NT2/D1 (cell line): ENCODE measurements around the gene PSME4.

Source experiments
- DNase-seq: peaks from one replicate; pipeline ENCODE4 v3.0.0-alpha.2; 2011; ENCODE audit warnings: low read depth, low spot score
- H3K27me3 ChIP-seq: 2 replicates; pipeline ENCODE4 v1.6.0; 2011; ENCODE audit warnings: mild to moderate bottlenecking; ENCODE audit not compliant: insufficient read length, insufficient read depth
- H3K36me3 ChIP-seq: 2 replicates; pipeline ENCODE4 v1.6.1; 2011; ENCODE audit warnings: mild to moderate bottlenecking, low read length, mixed read lengths; ENCODE audit not compliant: insufficient read depth, insufficient read length
- H3K4me1 ChIP-seq: 2 replicates; pipeline ENCODE4 v1.5.1; 2011; ENCODE audit not compliant: insufficient read depth, insufficient read length
- H3K4me3 ChIP-seq: 2 replicates; pipeline ENCODE4 v1.5.1; 2011; ENCODE audit warnings: low read depth; ENCODE audit not compliant: insufficient read length
- H3K9ac ChIP-seq: 2 replicates; pipeline ENCODE4 v1.6.0; 2011; ENCODE audit warnings: low read depth; ENCODE audit not compliant: insufficient read length
- H3K9me3 ChIP-seq: 2 replicates; pipeline ENCODE4 v1.5.1; 2011; ENCODE audit warnings: mild to moderate bottlenecking, low read length; ENCODE audit not compliant: insufficient read depth
- SUZ12 ChIP-seq: IDR thresholded peaks from 2 replicates; pipeline ENCODE4 v1.6.1; 2011; ENCODE audit not compliant: insufficient read length, insufficient read depth; ENCODE audit errors: extremely low read depth
- YY1 ChIP-seq: IDR thresholded peaks from 2 replicates; pipeline ENCODE4 v1.6.1; 2011; ENCODE audit not compliant: insufficient read length, insufficient read depth
- ZNF274 ChIP-seq: IDR thresholded peaks from 2 replicates; pipeline ENCODE4 v1.6.1; 2011; ENCODE audit warnings: mild to moderate bottlenecking, low read depth, low read length

Gene PSME4

GRCh38 chr2:53970724-53971602 lies at the start of gene PSME4:
Gene PSME4, minus strand, starts transcription at chr2:53970993. Its CDS starts 209 bp downstream, at chr2:53970784.
- DNase-seq: peak; percentile 88
- Histone ChIP-seq H3K4me1 (no peaks in the 10 kb centered on the region), H3K4me3 (peak within 1 kb of the TSS; percentile 79), H3K9ac (peak within 1 kb of the TSS; percentile 89), H3K36me3 (no peaks in the 10 kb centered on the region), H3K9me3 (no peaks in the 10 kb centered on the region), H3K27me3 (no peaks in the 10 kb centered on the region)
- TF ChIP-seq ZNF274 (no peak), SUZ12 (no peak), YY1 (no peak)

- no peaks in the 10 kb centered on the region for H3K27me3 ChIP-seq
- H3K9me3 ChIP-seq: peaks cover 11% of the 10 kb centered on the region; the same call in 1 of the 2 replicates
- no peak for DNase-seq
- TF ChIP-seq SUZ12 (no peak), ZNF274 (no peak), YY1 (no peak)
- no peak overlapping the region for H3K4me3 ChIP-seq
- H3K4me1 ChIP-seq: no peaks in the 10 kb centered on the region
- no peaks in the 10 kb centered on the region for H3K36me3 ChIP-seq
- H3K9ac ChIP-seq: no peak overlapping the region
These were observed 45.3 kb upstream of the PSME4 start for GRCh38 chr2:54015798-54016699.

- Histone ChIP-seq H3K4me1 (no peaks in the 10 kb centered on the region), H3K4me3 (no peak overlapping the region), H3K36me3 (no peaks in the 10 kb centered on the region), H3K27me3 (no peaks in the 10 kb centered on the region), H3K9ac (no peak overlapping the region), H3K9me3 (no peaks in the 10 kb centered on the region)
- no peak for DNase-seq
- TF ChIP-seq SUZ12: no peak
- no peak for TF ChIP-seq ZNF274
- TF ChIP-seq YY1: no peak
These were observed 43.2 kb upstream of the PSME4 start for GRCh38 chr2:54013996-54014395.

- Histone ChIP-seq H3K27me3 (no peaks in the 10 kb centered on the region), H3K36me3 (no peaks in the 10 kb centered on the region), H3K4me3 (no peak overlapping the region), H3K9ac (no peak overlapping the region), H3K9me3 (no peaks in the 10 kb centered on the region), H3K4me1 (no peaks in the 10 kb centered on the region)
- DNase-seq: no peak
- TF ChIP-seq SUZ12 (no peak), YY1 (no peak), ZNF274 (no peak)
These were observed 41.8 kb upstream of the PSME4 start for GRCh38 chr2:54012538-54013141.

- no peak overlapping the region for H3K4me3 ChIP-seq
- no peak overlapping the region for H3K9ac ChIP-seq
- H3K9me3 ChIP-seq: no peaks in the 10 kb centered on the region
- no peak for DNase-seq
- H3K36me3 ChIP-seq: no peaks in the 10 kb centered on the region
- TF ChIP-seq YY1: no peak
- TF ChIP-seq ZNF274: no peak
- TF ChIP-seq SUZ12: no peak
- H3K27me3 ChIP-seq: no peaks in the 10 kb centered on the region
- H3K4me1 ChIP-seq: no peaks in the 10 kb centered on the region
These were observed 38.8 kb upstream of the PSME4 start for GRCh38 chr2:54009549-54009948.

- no peaks in the 10 kb centered on the region for H3K9me3 ChIP-seq
- H3K9ac ChIP-seq: no peak overlapping the region
- H3K4me3 ChIP-seq: no peak overlapping the region
- no peaks in the 10 kb centered on the region for H3K27me3 ChIP-seq
- H3K4me1 ChIP-seq: no peaks in the 10 kb centered on the region
- no peaks in the 10 kb centered on the region for H3K36me3 ChIP-seq
- TF ChIP-seq ZNF274 (no peak), SUZ12 (no peak), YY1 (no peak)
- no peak for DNase-seq
These were observed 37.6 kb upstream of the PSME4 start for GRCh38 chr2:54008439-54008838.

- H3K4me1 ChIP-seq: no peaks in the 10 kb centered on the region
These were observed 29.7 kb upstream of the PSME4 start for GRCh38 chr2:54000524-54000923.

More at GRCh38 chr2:54000524-54000923, 29.7 kb upstream of the PSME4 start:
- TF ChIP-seq SUZ12 (no peak), YY1 (no peak), ZNF274 (no peak)
- DNase-seq: no peak
- Histone ChIP-seq H3K9me3 (no peaks in the 10 kb centered on the region), H3K27me3 (no peaks in the 10 kb centered on the region), H3K4me3 (no peak overlapping the region), H3K36me3 (no peaks in the 10 kb centered on the region), H3K9ac (no peak overlapping the region)
